Mucosa of descending colon (tissue), 3 donors: ENCODE measurements around the gene NPHP3. TPM values are rescaled to one million over a fixed set of nuclear protein-coding genes. Genes with fewer than 3 reads are reported as not detected.

Experiments used
- ATAC-seq: fragments of 200-7000 bp; cut with Tn5 transposase; one replicate; pipeline ENCODE4 v1.9.1; 2020; ENCODE audit warnings: mild to moderate bottlenecking, moderate library complexity
- DNase-seq, 3 donors: peaks; one replicate each; pipeline ENCODE4 v3.0.0-alpha.2; 2020
- H3K36me3 ChIP-seq: fragments of 200-600 bp; one replicate; pipeline ENCODE4 v1.8.0; 2021; ENCODE audit warnings: low read depth, mild to moderate bottlenecking
- H3K4me1 ChIP-seq: fragments of 200-600 bp; one replicate; pipeline ENCODE4 v1.8.0; 2021; ENCODE audit warnings: low read depth, mild to moderate bottlenecking
- H3K4me3 ChIP-seq: fragments of 200-600 bp; one replicate; pipeline ENCODE4 v1.8.0; 2021; ENCODE audit warnings: mild to moderate bottlenecking
- H3K9me3 ChIP-seq: fragments of 200-600 bp; one replicate; pipeline ENCODE4 v1.8.0; 2021; ENCODE audit warnings: mild to moderate bottlenecking
- CTCF ChIP-seq: fragments of 200-600 bp; IDR thresholded peaks from one replicate; pipeline ENCODE4 v1.8.0; 2022; ENCODE audit warnings: antibody characterized with exemption, mild to moderate bottlenecking
- intact Hi-C, 2 donors: fragments of 100-400 bp; cut with DNase I in 1 of 2; cut with micrococcal nuclease in 1 of 2; formaldehyde crosslinking; loops; one replicate each; pipeline versions ENCODE4 v1.11.0 to v1.11.1; 2022; cut with DNase I, micrococcal nuclease
- total RNA-seq, 3 donors: library from RNA; stranded (reverse); fragmentation: NEBNext Ultra II Directional in 2 of 3; extraction: Animal tissue kit (Norgen Biotek cat#: 25700) in 2 of 3; gene quantifications; one replicate each; pipeline versions ENCODE4 v1.2.1 to v1.2.4, GENCODE V29; 2021 to 2023
- donor health status: DM: no; HTN: no; CAD: no; lungs with moderate emphysema.
- donor health status: DM: no; HTN: no; CAD: no.
- donor health status: DM: no; HTN: yes; CAD: no.

The NPHP3 gene
- total RNA-seq, 3 donors from 2014 or later: 18.0 to 32.7 (median 21.5) TPM

DNA sequence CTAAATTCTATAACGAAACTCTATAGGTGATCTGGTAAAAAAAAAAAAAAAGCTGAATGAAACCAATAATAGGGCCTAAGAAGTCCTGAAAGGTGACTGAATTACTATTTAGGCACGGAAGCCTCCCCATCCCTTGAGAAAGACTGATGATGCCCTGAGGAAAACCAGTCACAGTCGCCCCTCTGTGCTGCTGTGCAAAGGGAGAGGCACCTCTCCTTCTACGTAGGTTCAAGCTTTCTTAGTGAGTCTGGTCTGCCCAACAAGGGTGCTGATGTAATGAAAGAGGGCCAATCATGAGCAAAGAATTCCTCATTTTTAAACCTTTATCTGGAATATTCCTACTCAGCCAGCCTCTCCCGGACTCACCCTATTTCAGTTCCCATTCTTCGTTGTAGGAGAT lies 11.9 kb downstream of the NPHP3 start:
- Histone ChIP-seq H3K36me3 (no peaks in the 10 kb centered on the region), H3K4me1 (peaks cover 9% of the 10 kb centered on the region), H3K4me3 (no peak overlapping the region), H3K9me3 (no peaks in the 10 kb centered on the region)
- ATAC-seq (no peak), DNase-seq (no peak)
- no peak for TF ChIP-seq CTCF
- intact Hi-C loops: no loop called here

- Histone ChIP-seq H3K4me3 (no peak overlapping the region), H3K4me1 (peaks cover 9% of the 10 kb centered on the region), H3K9me3 (no peaks in the 10 kb centered on the region), H3K36me3 (no peaks in the 10 kb centered on the region)
- intact Hi-C loops: no loop called here
- DNase-seq (no peak), ATAC-seq (no peak)
- TF ChIP-seq CTCF: no peak
These were observed 12.4 kb downstream of the NPHP3 start for GRCh38 chr3:132709761-132710160.

- DNase-seq (no peak), ATAC-seq (no peak)
- intact Hi-C loops: no loop called here
- Histone ChIP-seq H3K4me3 (no peak overlapping the region), H3K36me3 (no peaks in the 10 kb centered on the region), H3K9me3 (no peaks in the 10 kb centered on the region), H3K4me1 (no peaks in the 10 kb centered on the region)
- no peak for TF ChIP-seq CTCF
These were observed 18.5 kb downstream of the NPHP3 start for GRCh38 chr3:132703733-132704132.

DNA sequence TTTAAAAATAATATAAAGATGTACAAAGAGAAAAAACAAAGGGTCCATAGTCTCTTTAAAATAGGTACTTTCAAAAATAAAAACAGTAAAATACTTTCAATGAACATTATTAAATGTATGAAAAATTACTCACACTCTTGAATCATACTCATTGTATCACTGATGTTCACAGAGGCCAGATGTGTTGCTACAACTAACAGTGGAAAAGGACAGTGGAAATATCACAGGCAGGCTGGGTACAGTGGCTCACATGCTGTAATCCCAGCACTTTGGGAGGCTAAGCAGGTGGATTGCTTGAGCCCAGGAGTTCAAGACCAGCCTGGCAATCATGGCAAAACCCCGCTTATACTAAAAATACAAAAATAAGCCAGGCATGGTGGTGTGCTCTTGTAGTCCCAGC lies 26.8 kb downstream of the NPHP3 start:
- no peak for TF ChIP-seq CTCF
- H3K4me3 ChIP-seq: no peak overlapping the region
- H3K9me3 ChIP-seq: no peaks in the 10 kb centered on the region
- ATAC-seq (no peak), DNase-seq (no peak)
- peaks cover 7% of the 10 kb centered on the region for H3K4me1 ChIP-seq
- intact Hi-C loops: no loop called here
- peaks cover 13% of the 10 kb centered on the region for H3K36me3 ChIP-seq

DNA sequence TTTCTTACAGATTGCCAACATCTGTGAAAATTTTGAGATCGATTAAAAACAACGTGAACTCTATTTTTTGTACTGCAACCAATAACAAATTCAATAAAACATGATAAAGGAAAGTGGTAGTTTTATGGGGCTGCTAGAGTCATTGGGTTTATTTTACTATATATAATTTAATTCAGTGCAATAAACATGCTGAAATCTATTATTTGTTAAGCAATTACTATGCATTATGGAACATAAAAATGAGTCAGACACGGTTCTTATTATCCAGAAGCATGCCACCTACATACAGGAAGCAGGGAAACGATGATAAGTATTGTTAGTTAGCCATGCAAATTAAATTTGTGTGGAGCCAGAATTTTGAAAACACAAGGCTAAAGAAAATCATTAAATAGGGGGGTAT lies 27.2 kb downstream of the NPHP3 start:
- DNase-seq: no peak
- H3K36me3 ChIP-seq: peaks cover 13% of the 10 kb centered on the region
- H3K4me1 ChIP-seq: peaks cover 7% of the 10 kb centered on the region
- intact Hi-C loops: no loop called here
- no peaks in the 10 kb centered on the region for H3K9me3 ChIP-seq
- no peak for TF ChIP-seq CTCF
- H3K4me3 ChIP-seq: no peak overlapping the region
- peak; percentile 88 for ATAC-seq

DNA sequence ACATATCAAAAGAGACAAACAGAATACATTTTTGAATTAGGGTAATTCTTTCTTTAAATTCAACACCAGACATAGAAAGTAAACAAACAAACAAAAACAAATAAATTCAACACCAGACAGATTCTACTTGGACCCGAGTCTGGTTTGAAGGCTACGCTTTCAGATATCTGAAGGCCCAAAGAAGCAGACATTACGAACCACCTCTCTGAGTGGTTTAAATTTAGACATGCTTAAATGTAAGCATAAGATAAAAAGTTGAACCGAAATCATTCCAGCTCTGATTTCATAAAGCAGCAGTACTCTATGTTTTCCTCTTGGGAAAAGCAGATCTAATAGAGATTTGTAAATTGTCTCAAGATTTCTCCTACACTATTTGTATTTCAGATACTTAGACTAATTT lies 32.2 kb downstream of the NPHP3 start:
- intact Hi-C loops: no loop called here
- TF ChIP-seq CTCF: no peak
- Histone ChIP-seq H3K4me1 (no peaks in the 10 kb centered on the region), H3K4me3 (no peak overlapping the region), H3K36me3 (peaks cover 19% of the 10 kb centered on the region), H3K9me3 (no peaks in the 10 kb centered on the region)
- ATAC-seq (no peak), DNase-seq (no peak)
